ENCODE measurements around the gene SLC17A2. TPM values are rescaled to one million over a fixed set of nuclear protein-coding genes. Genes with fewer than 3 reads are reported as not detected.
A peak's percentile ranks its signal among the peaks of the same experiment; 100 is the strongest.

Gene SLC17A2
- total and polyA plus RNA-seq, 2 of the 13 experiments (the other 11 are each of a cell fraction or from before 2014, with no cell fraction given) = 11.2 to 32.4 TPM

DNA sequence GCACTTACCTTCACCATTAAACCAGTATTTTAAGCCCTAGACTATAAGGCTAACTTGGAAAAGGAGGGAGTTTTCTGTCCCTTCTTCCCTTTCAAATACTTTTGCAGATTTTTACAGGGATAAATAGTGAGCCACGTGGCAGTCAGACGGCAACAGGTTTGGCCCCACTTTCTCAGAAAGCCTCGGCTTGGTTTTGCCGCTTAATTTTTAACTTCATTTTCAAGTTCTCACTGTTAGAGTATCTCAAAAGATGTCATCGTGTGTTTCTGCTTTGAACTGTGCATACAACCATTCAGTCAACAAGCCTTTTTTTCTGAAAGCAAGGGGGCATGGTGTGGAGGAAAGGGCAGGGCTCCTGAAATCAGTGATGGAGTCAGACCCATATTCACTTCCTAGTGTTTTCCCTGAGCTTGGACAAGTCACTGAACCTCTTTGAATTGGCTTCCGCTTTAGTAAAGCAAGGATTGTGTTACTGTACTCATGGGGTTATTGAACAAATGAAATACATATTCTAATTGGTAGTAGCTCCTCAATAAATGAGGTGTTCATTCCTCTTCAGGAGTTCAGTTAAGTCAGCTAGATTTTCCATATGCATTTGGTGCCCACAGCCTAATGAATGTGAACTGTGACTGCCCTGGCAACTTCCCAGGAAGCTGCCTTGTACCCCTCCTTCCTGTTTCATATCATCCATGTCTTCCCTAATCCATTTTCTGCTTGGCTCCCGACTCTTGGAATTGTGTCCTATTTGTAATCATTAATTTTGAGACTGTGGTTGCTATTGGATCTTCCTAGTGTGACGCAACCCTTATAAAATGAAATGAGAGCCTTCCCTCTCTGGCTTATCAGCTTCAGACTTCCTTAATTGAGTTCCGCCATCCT, at the start of gene SLC17A2 (continued):
- TF ChIP-seq ZC3H13 (CRISPR knock-in tag; IDR thresholded peaks at IDR 0.05) (peak; percentile 40; the same call in 1 of the 2 replicates), SP1 (IDR thresholded peaks at IDR 0.05) (no peak), SP1 (CRISPR knock-in tag; IDR thresholded peaks at IDR 0.05) (no peak), ZNF577 (CRISPR knock-in tag; IDR thresholded peaks at IDR 0.05; ENCODE audit: borderline replicate concordance, low read depth) (no peak), ZNF878 (CRISPR knock-in tag; IDR thresholded peaks at IDR 0.05) (no peak; the same call in 1 of the 2 replicates), SETDB1 (CRISPR knock-in tag; IDR thresholded peaks at IDR 0.05; ENCODE audit: borderline replicate concordance) (peak; percentile 65; the same call in 1 of the 2 replicates), CREM (IDR thresholded peaks at IDR 0.05) (peak; percentile 36; the same call in 1 of the 2 replicates), CREM (CRISPR knock-in tag; IDR thresholded peaks at IDR 0.05) (no peak), ZNF776 (CRISPR knock-in tag; IDR thresholded peaks at IDR 0.05) (no peak), POLR2AphosphoS5 (IDR thresholded peaks at IDR 0.05; ENCODE audit: low read depth, low read length) (0 out of 2 replicates have a peak, but pooled peaks have one; percentile 32), ONECUT2 (CRISPR knock-in tag; IDR thresholded peaks at IDR 0.05) (no peak), GLI4 (CRISPR knock-in tag; IDR thresholded peaks at IDR 0.05; ENCODE audit: borderline replicate concordance) (no peak), ZBTB20 (CRISPR knock-in tag; IDR thresholded peaks at IDR 0.05; ENCODE audit: borderline replicate concordance, low read depth) (peak; percentile 23; the same call in 1 of the 2 replicates), ATM (IDR thresholded peaks at IDR 0.05; ENCODE audit: borderline replicate concordance) (no peak), MBNL3 (CRISPR knock-in tag; conservative IDR thresholded peaks at IDR 0.05) (no peak), ZNF350 (CRISPR knock-in tag; IDR thresholded peaks at IDR 0.05; ENCODE audit: borderline replicate concordance, low read depth) (no peak), ZNF768 (CRISPR knock-in tag; IDR thresholded peaks at IDR 0.05) (no peak), NBN (conservative IDR thresholded peaks at IDR 0.05) (no peak)
- TF ChIP-seq, protein P1, sequence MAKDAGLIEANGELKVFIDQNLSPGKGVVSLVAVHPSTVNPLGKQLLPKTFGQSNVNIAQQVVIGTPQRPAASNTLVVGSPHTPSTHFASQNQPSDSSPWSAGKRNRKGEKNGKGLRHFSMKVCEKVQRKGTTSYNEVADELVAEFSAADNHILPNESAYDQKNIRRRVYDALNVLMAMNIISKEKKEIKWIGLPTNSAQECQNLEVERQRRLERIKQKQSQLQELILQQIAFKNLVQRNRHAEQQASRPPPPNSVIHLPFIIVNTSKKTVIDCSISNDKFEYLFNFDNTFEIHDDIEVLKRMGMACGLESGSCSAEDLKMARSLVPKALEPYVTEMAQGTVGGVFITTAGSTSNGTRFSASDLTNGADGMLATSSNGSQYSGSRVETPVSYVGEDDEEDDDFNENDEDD (CRISPR knock-in tag; IDR thresholded peaks at IDR 0.05; ENCODE audit: borderline replicate concordance) = peak; percentile 65; the same call in 1 of the 2 replicates
- TF ChIP-seq, protein P2, sequence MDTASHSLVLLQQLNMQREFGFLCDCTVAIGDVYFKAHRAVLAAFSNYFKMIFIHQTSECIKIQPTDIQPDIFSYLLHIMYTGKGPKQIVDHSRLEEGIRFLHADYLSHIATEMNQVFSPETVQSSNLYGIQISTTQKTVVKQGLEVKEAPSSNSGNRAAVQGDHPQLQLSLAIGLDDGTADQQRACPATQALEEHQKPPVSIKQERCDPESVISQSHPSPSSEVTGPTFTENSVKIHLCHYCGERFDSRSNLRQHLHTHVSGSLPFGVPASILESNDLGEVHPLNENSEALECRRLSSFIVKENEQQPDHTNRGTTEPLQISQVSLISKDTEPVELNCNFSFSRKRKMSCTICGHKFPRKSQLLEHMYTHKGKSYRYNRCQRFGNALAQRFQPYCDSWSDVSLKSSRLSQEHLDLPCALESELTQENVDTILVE (CRISPR knock-in tag; IDR thresholded peaks at IDR 0.05) = peak; percentile 23; the same call in 1 of the 2 replicates
- TF ChIP-seq, protein P3, sequence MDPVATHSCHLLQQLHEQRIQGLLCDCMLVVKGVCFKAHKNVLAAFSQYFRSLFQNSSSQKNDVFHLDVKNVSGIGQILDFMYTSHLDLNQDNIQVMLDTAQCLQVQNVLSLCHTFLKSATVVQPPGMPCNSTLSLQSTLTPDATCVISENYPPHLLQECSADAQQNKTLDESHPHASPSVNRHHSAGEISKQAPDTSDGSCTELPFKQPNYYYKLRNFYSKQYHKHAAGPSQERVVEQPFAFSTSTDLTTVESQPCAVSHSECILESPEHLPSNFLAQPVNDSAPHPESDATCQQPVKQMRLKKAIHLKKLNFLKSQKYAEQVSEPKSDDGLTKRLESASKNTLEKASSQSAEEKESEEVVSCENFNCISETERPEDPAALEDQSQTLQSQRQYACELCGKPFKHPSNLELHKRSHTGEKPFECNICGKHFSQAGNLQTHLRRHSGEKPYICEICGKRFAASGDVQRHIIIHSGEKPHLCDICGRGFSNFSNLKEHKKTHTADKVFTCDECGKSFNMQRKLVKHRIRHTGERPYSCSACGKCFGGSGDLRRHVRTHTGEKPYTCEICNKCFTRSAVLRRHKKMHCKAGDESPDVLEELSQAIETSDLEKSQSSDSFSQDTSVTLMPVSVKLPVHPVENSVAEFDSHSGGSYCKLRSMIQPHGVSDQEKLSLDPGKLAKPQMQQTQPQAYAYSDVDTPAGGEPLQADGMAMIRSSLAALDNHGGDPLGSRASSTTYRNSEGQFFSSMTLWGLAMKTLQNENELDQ (CRISPR knock-in tag; IDR thresholded peaks at IDR 0.05; ENCODE audit: borderline replicate concordance) = no peak
- TF ChIP-seq, protein P4, sequence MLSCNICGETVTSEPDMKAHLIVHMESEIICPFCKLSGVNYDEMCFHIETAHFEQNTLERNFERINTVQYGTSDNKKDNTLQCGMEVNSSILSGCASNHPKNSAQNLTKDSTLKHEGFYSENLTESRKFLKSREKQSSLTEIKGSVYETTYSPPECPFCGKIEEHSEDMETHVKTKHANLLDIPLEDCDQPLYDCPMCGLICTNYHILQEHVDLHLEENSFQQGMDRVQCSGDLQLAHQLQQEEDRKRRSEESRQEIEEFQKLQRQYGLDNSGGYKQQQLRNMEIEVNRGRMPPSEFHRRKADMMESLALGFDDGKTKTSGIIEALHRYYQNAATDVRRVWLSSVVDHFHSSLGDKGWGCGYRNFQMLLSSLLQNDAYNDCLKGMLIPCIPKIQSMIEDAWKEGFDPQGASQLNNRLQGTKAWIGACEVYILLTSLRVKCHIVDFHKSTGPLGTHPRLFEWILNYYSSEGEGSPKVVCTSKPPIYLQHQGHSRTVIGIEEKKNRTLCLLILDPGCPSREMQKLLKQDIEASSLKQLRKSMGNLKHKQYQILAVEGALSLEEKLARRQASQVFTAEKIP (CRISPR knock-in tag; IDR thresholded peaks at IDR 0.05; ENCODE audit: borderline replicate concordance) = no peak
- TF ChIP-seq, protein P5, sequence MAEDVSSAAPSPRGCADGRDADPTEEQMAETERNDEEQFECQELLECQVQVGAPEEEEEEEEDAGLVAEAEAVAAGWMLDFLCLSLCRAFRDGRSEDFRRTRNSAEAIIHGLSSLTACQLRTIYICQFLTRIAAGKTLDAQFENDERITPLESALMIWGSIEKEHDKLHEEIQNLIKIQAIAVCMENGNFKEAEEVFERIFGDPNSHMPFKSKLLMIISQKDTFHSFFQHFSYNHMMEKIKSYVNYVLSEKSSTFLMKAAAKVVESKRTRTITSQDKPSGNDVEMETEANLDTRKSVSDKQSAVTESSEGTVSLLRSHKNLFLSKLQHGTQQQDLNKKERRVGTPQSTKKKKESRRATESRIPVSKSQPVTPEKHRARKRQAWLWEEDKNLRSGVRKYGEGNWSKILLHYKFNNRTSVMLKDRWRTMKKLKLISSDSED (CRISPR knock-in tag; IDR thresholded peaks at IDR 0.05) = no peak
